ENCODE data around the gene PTPRD. TPM values are rescaled to one million over a fixed set of nuclear protein-coding genes. Genes with fewer than 3 reads are reported as not detected.

The PTPRD gene
- total RNA-seq, 2 experiments from 2014 or later, result not detected

- Mint-ChIP-seq H3K4me1 (no peaks in the 10 kb centered on the region), H3K4me3 (no peak overlapping the region), H3K36me3 (ENCODE audit: low read depth) (no peaks in the 10 kb centered on the region), H3K27ac (no peak overlapping the region), H3K27me3 (no peaks in the 10 kb centered on the region), H3K9me3 (ENCODE audit: low read depth) (peaks cover 11% of the 10 kb centered on the region)
- POLR2A ChIA-PET, result interaction anchor here (0.7 kb wide), 1 partner anchor 97 kb away, joined by 3 read pairs; no protein-coding TSS in a partner anchor
- no peak for ATAC-seq
- CTCF ChIA-PET, result interaction anchor here (0.8 kb wide), 1 partner anchor 1271 kb away, joined by 3 read pairs; no protein-coding TSS in a partner anchor
- intact Hi-C loops (cut with DNase I, micrococcal nuclease), result no loop called here
- no peak for DNase-seq
These were observed 699.4 kb downstream of the PTPRD start for GRCh38 chr9:9913276-9913832.

GRCh38 chr9:9912459-9912858 lies 700.3 kb downstream of the PTPRD start:
- ATAC-seq (no peak), DNase-seq (no peak)
- ChIA-PET CTCF (no interaction called here), POLR2A (no interaction called here)
- no peaks in the 10 kb centered on the region for H3K4me1 Mint-ChIP-seq
- no peaks in the 10 kb centered on the region for H3K27me3 Mint-ChIP-seq
- H3K36me3 Mint-ChIP-seq (ENCODE audit: low read depth), result no peaks in the 10 kb centered on the region
- no peak overlapping the region for H3K4me3 Mint-ChIP-seq
- intact Hi-C loops (cut with DNase I, micrococcal nuclease), result no loop called here
- no peak overlapping the region for H3K27ac Mint-ChIP-seq
- H3K9me3 Mint-ChIP-seq (ENCODE audit: low read depth), result peaks cover 11% of the 10 kb centered on the region

GRCh38 chr9:9905736-9906135 lies 707.1 kb downstream of the PTPRD start:
- no peak overlapping the region for H3K27ac Mint-ChIP-seq
- peaks cover 2% of the 10 kb centered on the region for H3K27me3 Mint-ChIP-seq

GRCh38 chr9:9904041-9904440 lies 708.8 kb downstream of the PTPRD start:
- no peaks in the 10 kb centered on the region for H3K9me3 Mint-ChIP-seq (ENCODE audit: low read depth)
- intact Hi-C loops (cut with DNase I, micrococcal nuclease), result no loop called here
- ChIA-PET CTCF (no interaction called here), POLR2A (no interaction called here)
- no peak for ATAC-seq
- no peak overlapping the region for H3K27ac Mint-ChIP-seq
- DNase-seq, result no peak
- H3K4me3 Mint-ChIP-seq, result no peak overlapping the region
- no peaks in the 10 kb centered on the region for H3K36me3 Mint-ChIP-seq (ENCODE audit: low read depth)
- peaks cover 2% of the 10 kb centered on the region for H3K27me3 Mint-ChIP-seq
- H3K4me1 Mint-ChIP-seq, result no peaks in the 10 kb centered on the region

More at GRCh38 chr9:9905736-9906135, 707.1 kb downstream of the PTPRD start:
- DNase-seq, result no peak
- ChIA-PET POLR2A (no interaction called here), CTCF (no interaction called here)
- ATAC-seq, result no peak
- Mint-ChIP-seq H3K4me1 (no peaks in the 10 kb centered on the region), H3K36me3 (ENCODE audit: low read depth) (no peaks in the 10 kb centered on the region), H3K4me3 (no peak overlapping the region), H3K9me3 (ENCODE audit: low read depth) (no peaks in the 10 kb centered on the region)
- intact Hi-C loops (cut with DNase I, micrococcal nuclease), result no loop called here

GRCh38 chr9:9901624-9902023 lies 711.2 kb downstream of the PTPRD start:
- H3K4me3 Mint-ChIP-seq, result no peak overlapping the region
- no peaks in the 10 kb centered on the region for H3K36me3 Mint-ChIP-seq (ENCODE audit: low read depth)
- CTCF ChIA-PET, result interaction anchor here (1.1 kb wide), 1 partner anchor 36 kb away, joined by 3 read pairs; no protein-coding TSS in a partner anchor
- peaks cover 2% of the 10 kb centered on the region for H3K27me3 Mint-ChIP-seq
- POLR2A ChIA-PET, result no interaction called here
- no peaks in the 10 kb centered on the region for H3K4me1 Mint-ChIP-seq
- intact Hi-C loops (cut with DNase I, micrococcal nuclease), result no loop called here
- H3K27ac Mint-ChIP-seq, result no peak overlapping the region
- H3K9me3 Mint-ChIP-seq (ENCODE audit: low read depth), result no peaks in the 10 kb centered on the region
- no peak for DNase-seq
- no peak for ATAC-seq

- H3K4me1 Mint-ChIP-seq, result no peaks in the 10 kb centered on the region
- POLR2A ChIA-PET, result no interaction called here
- no peaks in the 10 kb centered on the region for H3K36me3 Mint-ChIP-seq (ENCODE audit: low read depth)
- H3K4me3 Mint-ChIP-seq, result no peak overlapping the region
- DNase-seq (no peak), ATAC-seq (no peak)
- H3K9me3 Mint-ChIP-seq (ENCODE audit: low read depth), result no peaks in the 10 kb centered on the region
- no peaks in the 10 kb centered on the region for H3K27me3 Mint-ChIP-seq
- intact Hi-C loops (cut with DNase I, micrococcal nuclease), result no loop called here
- CTCF ChIA-PET, result interaction anchor here (1.6 kb wide), 1 partner anchor 49 kb away, joined by 5 read pairs; no protein-coding TSS in a partner anchor
- no peak overlapping the region for H3K27ac Mint-ChIP-seq
These were observed 719.0 kb downstream of the PTPRD start for GRCh38 chr9:9893837-9894236.

- POLR2A ChIA-PET, result no interaction called here
- no peak for ATAC-seq
These were observed 720.6 kb downstream of the PTPRD start for GRCh38 chr9:9892217-9892616.

GRCh38 chr9:9881692-9882091 lies 731.1 kb downstream of the PTPRD start:
- no peaks in the 10 kb centered on the region for H3K9me3 Mint-ChIP-seq (ENCODE audit: low read depth)
- H3K27me3 Mint-ChIP-seq, result no peaks in the 10 kb centered on the region
- no peak overlapping the region for H3K4me3 Mint-ChIP-seq
- POLR2A ChIA-PET, result no interaction called here
- no peaks in the 10 kb centered on the region for H3K36me3 Mint-ChIP-seq (ENCODE audit: low read depth)
- ATAC-seq (no peak), DNase-seq (no peak)
- intact Hi-C loops (cut with DNase I, micrococcal nuclease), result loop anchor here in 1 of 2 experiments (10.0 kb wide), 1 partner anchor 63 kb away; no protein-coding TSS in a partner anchor
- CTCF ChIA-PET, result no interaction called here
- H3K4me1 Mint-ChIP-seq, result no peaks in the 10 kb centered on the region
- H3K27ac Mint-ChIP-seq, result no peak overlapping the region

More at GRCh38 chr9:9892217-9892616, 720.6 kb downstream of the PTPRD start:
- intact Hi-C loops (cut with DNase I, micrococcal nuclease), result no loop called here
- no peaks in the 10 kb centered on the region for H3K9me3 Mint-ChIP-seq (ENCODE audit: low read depth)
- no peak for DNase-seq
- CTCF ChIA-PET, result no interaction called here
- no peak overlapping the region for H3K4me3 Mint-ChIP-seq
- no peaks in the 10 kb centered on the region for H3K27me3 Mint-ChIP-seq
- no peaks in the 10 kb centered on the region for H3K36me3 Mint-ChIP-seq (ENCODE audit: low read depth)
- H3K4me1 Mint-ChIP-seq, result no peaks in the 10 kb centered on the region
- H3K27ac Mint-ChIP-seq, result no peak overlapping the region

GRCh38 chr9:9874270-9874669 lies 738.5 kb downstream of the PTPRD start:
- Mint-ChIP-seq H3K36me3 (ENCODE audit: low read depth) (no peaks in the 10 kb centered on the region), H3K4me3 (no peak overlapping the region), H3K4me1 (no peaks in the 10 kb centered on the region), H3K9me3 (ENCODE audit: low read depth) (no peaks in the 10 kb centered on the region), H3K27me3 (no peaks in the 10 kb centered on the region), H3K27ac (no peak overlapping the region)
- POLR2A ChIA-PET, result no interaction called here
- ATAC-seq, result no peak
- intact Hi-C loops (cut with DNase I, micrococcal nuclease), result no loop called here
- DNase-seq, result no peak
- CTCF ChIA-PET, result no interaction called here

GRCh38 chr9:9862235-9862810 lies 750.5 kb downstream of the PTPRD start:
- H3K4me1 Mint-ChIP-seq, result peaks cover 2% of the 10 kb centered on the region

GRCh38 chr9:9855177-9856078 lies 757.4 kb downstream of the PTPRD start:
- Mint-ChIP-seq H3K27me3 (no peaks in the 10 kb centered on the region), H3K4me3 (no peak overlapping the region), H3K27ac (no peak overlapping the region), H3K36me3 (ENCODE audit: low read depth) (no peaks in the 10 kb centered on the region), H3K4me1 (no peaks in the 10 kb centered on the region), H3K9me3 (ENCODE audit: low read depth) (no peaks in the 10 kb centered on the region)
- ATAC-seq (no peak), DNase-seq (no peak)
- intact Hi-C loops (cut with DNase I, micrococcal nuclease), result no loop called here
- CTCF ChIA-PET, result interaction anchor here (0.8 kb wide), 1 partner anchor 41 kb away, joined by 3 read pairs; no protein-coding TSS in a partner anchor
- POLR2A ChIA-PET, result interaction anchor here (0.7 kb wide), 1 partner anchor 104 kb away, joined by 4 read pairs; no protein-coding TSS in a partner anchor

More at GRCh38 chr9:9862235-9862810, 750.5 kb downstream of the PTPRD start:
- H3K4me3 Mint-ChIP-seq, result no peak overlapping the region
- no peak overlapping the region for H3K27ac Mint-ChIP-seq
- no peak for DNase-seq
- no peak for ATAC-seq
- no peaks in the 10 kb centered on the region for H3K9me3 Mint-ChIP-seq (ENCODE audit: low read depth)
- intact Hi-C loops (cut with DNase I, micrococcal nuclease), result no loop called here
- ChIA-PET CTCF (no interaction called here), POLR2A (no interaction called here)
- no peaks in the 10 kb centered on the region for H3K27me3 Mint-ChIP-seq
- no peaks in the 10 kb centered on the region for H3K36me3 Mint-ChIP-seq (ENCODE audit: low read depth)

- Mint-ChIP-seq H3K4me3 (no peak overlapping the region), H3K27ac (no peak overlapping the region), H3K36me3 (ENCODE audit: low read depth) (no peaks in the 10 kb centered on the region), H3K9me3 (ENCODE audit: low read depth) (no peaks in the 10 kb centered on the region), H3K27me3 (no peaks in the 10 kb centered on the region), H3K4me1 (peaks cover 3% of the 10 kb centered on the region)
- intact Hi-C loops (cut with DNase I, micrococcal nuclease), result no loop called here
- no peak for DNase-seq
- ChIA-PET POLR2A (no interaction called here), CTCF (no interaction called here)
- no peak for ATAC-seq
These were observed 765.1 kb downstream of the PTPRD start for GRCh38 chr9:9847750-9848149.

All from activated CD4-positive, alpha-beta T cell treated with anti-CD3 and anti-CD28 coated beads for 36 hours (primary cell).